OCI-M2 (cell line): ENCODE results near the gene REELD1.

Experiments
- DNase-seq: peaks from one replicate; lab custom pipeline; 2025; ENCODE audit not compliant: unreplicated experiment; lab: John Stamatoyannopoulos, UW

Gene REELD1

GRCh38 chr4:146224326-146224966 is 10.1 kb downstream of the REELD1 start:
- DNase-seq = no peak

GRCh38 chr4:146229406-146229805 is 15.1 kb downstream of the REELD1 start:
- no peak for DNase-seq

GRCh38 chr4:146232131-146232722 is 17.9 kb downstream of the REELD1 start:
- DNase-seq = no peak

GRCh38 chr4:146235654-146236177 is 21.4 kb downstream of the REELD1 start:
- DNase-seq = no peak

GRCh38 chr4:146236216-146236615 is 21.9 kb downstream of the REELD1 start:
- DNase-seq = no peak

GRCh38 chr4:146237092-146237491 is 22.8 kb downstream of the REELD1 start:
- DNase-seq = no peak

- no peak for DNase-seq
Observed at GRCh38 chr4:146238107-146238506, 23.8 kb downstream of the REELD1 start.

- no peak for DNase-seq
Observed at GRCh38 chr4:146243141-146243882, 29.0 kb downstream of the REELD1 start.

- DNase-seq = no peak
Observed at GRCh38 chr4:146243883-146244277, 29.5 kb downstream of the REELD1 start.

- no peak for DNase-seq
Observed at GRCh38 chr4:146244496-146244895, 30.2 kb downstream of the REELD1 start.

- no peak for DNase-seq
Observed at GRCh38 chr4:146245246-146245645, 30.9 kb downstream of the REELD1 start.

- DNase-seq = no peak
Observed at GRCh38 chr4:146245850-146246249, 31.5 kb downstream of the REELD1 start.

- no peak for DNase-seq
Observed at GRCh38 chr4:146246381-146246780, 32.0 kb downstream of the REELD1 start.

GRCh38 chr4:146247356-146247755 is 33.0 kb downstream of the REELD1 start:
- no peak for DNase-seq

- DNase-seq = no peak
Observed at GRCh38 chr4:146252969-146253611, 38.8 kb downstream of the REELD1 start.

GRCh38 chr4:146255463-146255862 is 41.1 kb downstream of the REELD1 start:
- no peak for DNase-seq

- no peak for DNase-seq
Observed at GRCh38 chr4:146255874-146256273, 41.5 kb downstream of the REELD1 start.

- no peak for DNase-seq
Observed at GRCh38 chr4:146256328-146256727, 42.0 kb downstream of the REELD1 start.

- DNase-seq = no peak
Observed at GRCh38 chr4:146257511-146257910, 43.2 kb downstream of the REELD1 start.

- no peak for DNase-seq
Observed at GRCh38 chr4:146260521-146260920, 46.2 kb downstream of the REELD1 start.

- no peak for DNase-seq
Observed at GRCh38 chr4:146261041-146261440, 46.7 kb downstream of the REELD1 start.

GRCh38 chr4:146263793-146264192 is 49.5 kb downstream of the REELD1 start:
- no peak for DNase-seq
